Measurements from ENCODE around the gene UBA1. TPM values are rescaled to one million over a fixed set of nuclear protein-coding genes. Genes with fewer than 3 reads are reported as not detected.

Gene UBA1
- total RNA-seq, 1 donor from 2014 or later: 350 TPM

GRCh38 chrX:47209508-47210238, 16.0 kb downstream of the UBA1 start:
- peaks cover 69% of the 10 kb centered on the region for H3K36me3 Mint-ChIP-seq
- H3K4me1 Mint-ChIP-seq: no peaks in the 10 kb centered on the region
- no peak overlapping the region for H3K27ac Mint-ChIP-seq
- no peak for TF ChIP-seq CTCF (IDR thresholded peaks at IDR 0.05; ENCODE audit: unreplicated experiment)
- H3K27me3 Mint-ChIP-seq (ENCODE audit: low read depth): no peaks in the 10 kb centered on the region
- H3K9me3 Mint-ChIP-seq: no peaks in the 10 kb centered on the region
- no peak overlapping the region for H3K4me3 Mint-ChIP-seq
- DNase-seq (ENCODE audit: low spot score in 2 of 2, unreplicated experiment in 2 of 2): no peak

- Mint-ChIP-seq H3K36me3 (peaks cover 70% of the 10 kb centered on the region), H3K27ac (no peak overlapping the region), H3K4me1 (no peaks in the 10 kb centered on the region), H3K9me3 (no peaks in the 10 kb centered on the region), H3K27me3 (ENCODE audit: low read depth) (no peaks in the 10 kb centered on the region), H3K4me3 (no peak overlapping the region)
- TF ChIP-seq CTCF (IDR thresholded peaks at IDR 0.05; ENCODE audit: unreplicated experiment): no peak
- no peak for DNase-seq (ENCODE audit: low spot score in 2 of 2, unreplicated experiment in 2 of 2)
Observed at GRCh38 chrX:47210661-47211425, 17.2 kb downstream of the UBA1 start.

- Mint-ChIP-seq H3K36me3 (peaks cover 61% of the 10 kb centered on the region), H3K4me1 (peaks cover 17% of the 10 kb centered on the region), H3K27me3 (ENCODE audit: low read depth) (no peaks in the 10 kb centered on the region), H3K4me3 (no peak overlapping the region), H3K27ac (no peak overlapping the region), H3K9me3 (no peaks in the 10 kb centered on the region)
- no peak for TF ChIP-seq CTCF (IDR thresholded peaks at IDR 0.05; ENCODE audit: unreplicated experiment)
- no peak for DNase-seq (ENCODE audit: low spot score in 2 of 2, unreplicated experiment in 2 of 2)
Observed at GRCh38 chrX:47212381-47213293, 19.0 kb downstream of the UBA1 start.

- Mint-ChIP-seq H3K27ac (peak overlapping the region; percentile 31), H3K36me3 (peaks cover 58% of the 10 kb centered on the region), H3K4me3 (no peak overlapping the region)
Observed at GRCh38 chrX:47214435-47215077, 20.9 kb downstream of the UBA1 start.

More at GRCh38 chrX:47214435-47215077, 20.9 kb downstream of the UBA1 start:
- no peak for TF ChIP-seq CTCF (IDR thresholded peaks at IDR 0.05; ENCODE audit: unreplicated experiment)
- Mint-ChIP-seq H3K9me3 (no peaks in the 10 kb centered on the region), H3K27me3 (ENCODE audit: low read depth) (no peaks in the 10 kb centered on the region), H3K4me1 (peaks cover 21% of the 10 kb centered on the region)
- DNase-seq (ENCODE audit: low spot score in 2 of 2, unreplicated experiment in 2 of 2): no peak
